ENCODE measurements around the gene SETD1A. TPM values are rescaled to one million over a fixed set of nuclear protein-coding genes. Genes with fewer than 3 reads are reported as not detected.

The SETD1A gene
- polyA plus RNA-seq, 2 of the 4 experiments (the other 2 are of a cell fraction), result 2.0 to 21.2 TPM

DNA sequence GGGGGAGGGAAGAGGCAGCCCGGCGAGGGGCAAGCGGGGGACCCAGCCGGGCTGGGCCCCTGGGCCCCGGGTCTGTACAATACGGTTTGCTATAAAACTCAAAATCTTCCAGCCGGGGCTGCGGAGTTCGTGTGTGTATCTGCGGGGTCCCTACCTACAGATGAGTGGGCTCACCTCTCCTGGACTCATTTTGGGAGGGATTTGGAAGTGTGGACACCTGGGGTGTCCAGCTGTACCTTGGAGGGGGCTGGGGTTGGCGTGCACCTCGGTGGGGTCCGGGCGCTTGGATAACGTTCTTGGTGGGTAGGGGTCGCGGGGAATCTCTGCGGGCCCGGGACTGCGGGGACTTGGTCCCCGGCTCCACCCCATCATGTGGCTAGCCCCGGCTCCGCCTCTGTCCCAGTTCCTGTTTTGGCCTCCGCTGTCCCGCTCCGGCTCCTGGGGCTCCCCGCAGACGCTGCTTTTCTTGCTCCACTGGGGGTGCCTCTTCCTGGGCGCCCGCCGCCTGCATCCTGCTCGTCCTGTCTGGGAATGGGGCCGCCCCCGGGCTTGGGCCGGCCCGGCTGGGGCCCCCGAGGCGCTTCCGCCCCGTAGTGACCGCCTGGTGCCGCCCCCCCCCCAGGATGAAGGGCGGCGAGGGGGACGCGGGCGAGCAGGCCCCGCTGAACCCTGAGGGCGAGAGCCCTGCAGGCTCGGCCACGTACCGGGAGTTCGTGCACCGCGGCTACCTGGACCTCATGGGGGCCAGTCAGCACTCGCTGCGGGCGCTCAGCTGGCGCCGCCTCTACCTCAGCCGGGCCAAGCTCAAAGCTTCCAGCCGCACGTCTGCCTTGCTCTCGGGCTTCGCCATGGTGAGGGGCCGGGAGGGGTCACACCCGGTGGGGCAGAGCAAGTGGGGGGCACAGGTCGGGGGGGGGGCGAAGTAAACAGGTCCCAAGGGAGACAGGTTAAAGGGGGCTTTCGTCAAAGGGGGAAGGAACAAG is 8.6 kb upstream of the SETD1A start, which contains the start of gene ORAI3:
Gene ORAI3 (plus strand): TSS at position 402 of the 983 bp plus-strand sequence. CDS start 222 bp downstream, at position 624.
- peak within 1 kb of the TSS; percentile 88 for H3K4me2 ChIP-seq
- ATAC-seq (peak; percentile 69 to 81), FAIRE-seq (no peak), DNase-seq (ENCODE audit: low read depth in 1 of 2, low spot score in 1 of 2) (peak; percentile 53 to 57)
- H3K4me1 ChIP-seq, result peaks cover 25% of the 10 kb centered on the region
- POLR2A ChIA-PET, result interaction anchor here (0.7 kb wide), 1 partner anchor 168 kb away, joined by 3 read pairs; no protein-coding TSS in a partner anchor
- no peaks in the 10 kb centered on the region for H3K9me3 ChIP-seq
- CTCF ChIA-PET, result interaction anchor here (1.9 to 8.2 kb wide), 3 partner anchors 7 to 193 kb away, joined by 7 to 78 read pairs (median 10); no protein-coding TSS in a partner anchor
- peak within 1 kb of the TSS; percentile 73 for H3K4me3 ChIP-seq
- peak within 1 kb of the TSS; percentile 90 to 99 for H3K27ac ChIP-seq
- WGBS (ENCODE audit: missing lambda C conversion rate), result under 1% methylated on average over 26 of the region's 70 CpGs
- TF ChIP-seq SMC3 (IDR thresholded peaks at IDR 0.05), result no peak
- no peak for TF ChIP-seq RFX5 (IDR thresholded peaks at IDR 0.05)
- no peak for TF ChIP-seq ZNF302 (CRISPR knock-in tag; IDR thresholded peaks at IDR 0.05)
- no peak for TF ChIP-seq CHD2 (IDR thresholded peaks at IDR 0.05; ENCODE audit: low read length, partially characterized antibody)
- no peak for TF ChIP-seq FOSB (CRISPR knock-in tag; IDR thresholded peaks at IDR 0.05)
- TF ChIP-seq ZSCAN20 (CRISPR knock-in tag; IDR thresholded peaks at IDR 0.05), result no peak
- 0 out of 2 replicates have a peak, but pooled peaks have one; percentile 10 for TF ChIP-seq HOXA7 (CRISPR knock-in tag; IDR thresholded peaks at IDR 0.05)
- no peak for TF ChIP-seq CEBPB (IDR thresholded peaks at IDR 0.05)
- TF ChIP-seq CHD4 (IDR thresholded peaks at IDR 0.05; ENCODE audit: borderline replicate concordance), result no peak
- no peak for TF ChIP-seq MAFK (IDR thresholded peaks at IDR 0.05; ENCODE audit: partially characterized antibody)
- no peak for TF ChIP-seq HDAC2 (IDR thresholded peaks at IDR 0.05)
- TF ChIP-seq, protein P1, sequence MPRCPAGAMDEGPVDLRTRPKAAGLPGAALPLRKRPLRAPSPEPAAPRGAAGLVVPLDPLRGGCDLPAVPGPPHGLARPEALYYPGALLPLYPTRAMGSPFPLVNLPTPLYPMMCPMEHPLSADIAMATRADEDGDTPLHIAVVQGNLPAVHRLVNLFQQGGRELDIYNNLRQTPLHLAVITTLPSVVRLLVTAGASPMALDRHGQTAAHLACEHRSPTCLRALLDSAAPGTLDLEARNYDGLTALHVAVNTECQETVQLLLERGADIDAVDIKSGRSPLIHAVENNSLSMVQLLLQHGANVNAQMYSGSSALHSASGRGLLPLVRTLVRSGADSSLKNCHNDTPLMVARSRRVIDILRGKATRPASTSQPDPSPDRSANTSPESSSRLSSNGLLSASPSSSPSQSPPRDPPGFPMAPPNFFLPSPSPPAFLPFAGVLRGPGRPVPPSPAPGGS (IDR thresholded peaks at IDR 0.05), result 0 out of 3 replicates have a peak, but pooled peaks have one; percentile 43
- TF ChIP-seq EHMT2 (IDR thresholded peaks at IDR 0.05; ENCODE audit: low read depth), result no peak
- TF ChIP-seq KDM5A (IDR thresholded peaks at IDR 0.05), result no peak
- TF ChIP-seq MAX (IDR thresholded peaks at IDR 0.05), result no peak
- TF ChIP-seq RAD21 (conservative IDR thresholded peaks at IDR 0.05 in 1 of 2, IDR thresholded peaks at IDR 0.05 in 1 of 2), result no peak
- TF ChIP-seq, protein P2, sequence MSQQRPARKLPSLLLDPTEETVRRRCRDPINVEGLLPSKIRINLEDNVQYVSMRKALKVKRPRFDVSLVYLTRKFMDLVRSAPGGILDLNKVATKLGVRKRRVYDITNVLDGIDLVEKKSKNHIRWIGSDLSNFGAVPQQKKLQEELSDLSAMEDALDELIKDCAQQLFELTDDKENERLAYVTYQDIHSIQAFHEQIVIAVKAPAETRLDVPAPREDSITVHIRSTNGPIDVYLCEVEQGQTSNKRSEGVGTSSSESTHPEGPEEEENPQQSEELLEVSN (IDR thresholded peaks at IDR 0.05; ENCODE audit: borderline replicate concordance, low read depth), result no peak; the same call in 1 of the 2 replicates
- peak; percentile 34 to 79; a peak in 4 of 5 replicates for TF ChIP-seq JUN (IDR thresholded peaks at IDR 0.05)
- TF ChIP-seq POLR2A (IDR thresholded peaks at IDR 0.05; ENCODE audit: low read length), result peak; percentile 27; the same call in 1 of the 2 replicates
- TF ChIP-seq NFE2L2 (conservative IDR thresholded peaks at IDR 0.05; ENCODE audit: low read length), result no peak
- TF ChIP-seq FOXS1 (CRISPR knock-in tag; IDR thresholded peaks at IDR 0.05), result no peak
- 0 out of 2 replicates have a peak, but pooled peaks have one; percentile 44 for TF ChIP-seq POLR2AphosphoS2 (conservative IDR thresholded peaks at IDR 0.05; ENCODE audit: low read length)
- no peak for TF ChIP-seq ESRRA (IDR thresholded peaks at IDR 0.05; ENCODE audit: borderline replicate concordance, low read length)
- TF ChIP-seq CBX2 (IDR thresholded peaks at IDR 0.05; ENCODE audit: borderline replicate concordance, low read depth), result no peak
- TF ChIP-seq JUNB (IDR thresholded peaks at IDR 0.05), result no peak
- no peak for TF ChIP-seq HMGXB4 (CRISPR knock-in tag; IDR thresholded peaks at IDR 0.05; ENCODE audit: borderline replicate concordance)
- TF ChIP-seq, protein P3, sequence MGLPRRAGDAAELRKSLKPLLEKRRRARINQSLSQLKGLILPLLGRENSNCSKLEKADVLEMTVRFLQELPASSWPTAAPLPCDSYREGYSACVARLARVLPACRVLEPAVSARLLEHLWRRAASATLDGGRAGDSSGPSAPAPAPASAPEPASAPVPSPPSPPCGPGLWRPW (IDR thresholded peaks at IDR 0.05), result no peak
- TF ChIP-seq EHF (CRISPR knock-in tag; IDR thresholded peaks at IDR 0.05), result no peak
- TF ChIP-seq HOXB13 (CRISPR knock-in tag; IDR thresholded peaks at IDR 0.05; ENCODE audit: low read depth), result no peak
- no peak for TF ChIP-seq BHLHE40 (IDR thresholded peaks at IDR 0.05; ENCODE audit: low read depth, low read length)
- no peak for TF ChIP-seq RNF2 (IDR thresholded peaks at IDR 0.05; ENCODE audit: borderline replicate concordance, low read depth)
- TF ChIP-seq, protein P4, sequence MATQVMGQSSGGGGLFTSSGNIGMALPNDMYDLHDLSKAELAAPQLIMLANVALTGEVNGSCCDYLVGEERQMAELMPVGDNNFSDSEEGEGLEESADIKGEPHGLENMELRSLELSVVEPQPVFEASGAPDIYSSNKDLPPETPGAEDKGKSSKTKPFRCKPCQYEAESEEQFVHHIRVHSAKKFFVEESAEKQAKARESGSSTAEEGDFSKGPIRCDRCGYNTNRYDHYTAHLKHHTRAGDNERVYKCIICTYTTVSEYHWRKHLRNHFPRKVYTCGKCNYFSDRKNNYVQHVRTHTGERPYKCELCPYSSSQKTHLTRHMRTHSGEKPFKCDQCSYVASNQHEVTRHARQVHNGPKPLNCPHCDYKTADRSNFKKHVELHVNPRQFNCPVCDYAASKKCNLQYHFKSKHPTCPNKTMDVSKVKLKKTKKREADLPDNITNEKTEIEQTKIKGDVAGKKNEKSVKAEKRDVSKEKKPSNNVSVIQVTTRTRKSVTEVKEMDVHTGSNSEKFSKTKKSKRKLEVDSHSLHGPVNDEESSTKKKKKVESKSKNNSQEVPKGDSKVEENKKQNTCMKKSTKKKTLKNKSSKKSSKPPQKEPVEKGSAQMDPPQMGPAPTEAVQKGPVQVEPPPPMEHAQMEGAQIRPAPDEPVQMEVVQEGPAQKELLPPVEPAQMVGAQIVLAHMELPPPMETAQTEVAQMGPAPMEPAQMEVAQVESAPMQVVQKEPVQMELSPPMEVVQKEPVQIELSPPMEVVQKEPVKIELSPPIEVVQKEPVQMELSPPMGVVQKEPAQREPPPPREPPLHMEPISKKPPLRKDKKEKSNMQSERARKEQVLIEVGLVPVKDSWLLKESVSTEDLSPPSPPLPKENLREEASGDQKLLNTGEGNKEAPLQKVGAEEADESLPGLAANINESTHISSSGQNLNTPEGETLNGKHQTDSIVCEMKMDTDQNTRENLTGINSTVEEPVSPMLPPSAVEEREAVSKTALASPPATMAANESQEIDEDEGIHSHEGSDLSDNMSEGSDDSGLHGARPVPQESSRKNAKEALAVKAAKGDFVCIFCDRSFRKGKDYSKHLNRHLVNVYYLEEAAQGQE (IDR thresholded peaks at IDR 0.05), result no peak

All from A549 (cell line).